Breast epithelium (tissue), 3 donors: ENCODE results near the gene ITPKC.

Experiments used
- CTCF ChIP-seq, 3 donors: fragments of 450-650 bp; IDR thresholded peaks; one replicate each; pipeline ENCODE4 v1.5.1; 2016 to 2017; ENCODE audit warnings: antibody characterized with exemption in 3 of 3, mild to moderate bottlenecking in 3 of 3, moderate library complexity in 3 of 3
- POLR2AphosphoS5 ChIP-seq, 3 donors: sonication (generic); formaldehyde crosslinking; IDR thresholded peaks; one replicate each; pipeline ENCODE4 v1.6.1; 2017; ENCODE audit warnings: antibody characterized with exemption in 3 of 3

GRCh38 chr19:40705950-40706619 is 10.8 kb upstream of the ITPKC start:
- TF ChIP-seq POLR2AphosphoS5 (IDR thresholded peaks at IDR 0.05): no peak
- TF ChIP-seq CTCF (IDR thresholded peaks at IDR 0.05): no peak
